HL-60/S4 treated with retinoic acid at 250 ng/mL for 4 days and 3 days (cell line): ENCODE data around the gene ZNF564.

Experiments used
- in situ Hi-C: fragments of 300-500 bp; cut with MboI; formaldehyde crosslinking; loops from 2 replicates; pipeline ENCODE4 v1.7.0; 2022; ENCODE audit warnings: low sequenced_read_pairs

ZNF564 gene

DNA sequence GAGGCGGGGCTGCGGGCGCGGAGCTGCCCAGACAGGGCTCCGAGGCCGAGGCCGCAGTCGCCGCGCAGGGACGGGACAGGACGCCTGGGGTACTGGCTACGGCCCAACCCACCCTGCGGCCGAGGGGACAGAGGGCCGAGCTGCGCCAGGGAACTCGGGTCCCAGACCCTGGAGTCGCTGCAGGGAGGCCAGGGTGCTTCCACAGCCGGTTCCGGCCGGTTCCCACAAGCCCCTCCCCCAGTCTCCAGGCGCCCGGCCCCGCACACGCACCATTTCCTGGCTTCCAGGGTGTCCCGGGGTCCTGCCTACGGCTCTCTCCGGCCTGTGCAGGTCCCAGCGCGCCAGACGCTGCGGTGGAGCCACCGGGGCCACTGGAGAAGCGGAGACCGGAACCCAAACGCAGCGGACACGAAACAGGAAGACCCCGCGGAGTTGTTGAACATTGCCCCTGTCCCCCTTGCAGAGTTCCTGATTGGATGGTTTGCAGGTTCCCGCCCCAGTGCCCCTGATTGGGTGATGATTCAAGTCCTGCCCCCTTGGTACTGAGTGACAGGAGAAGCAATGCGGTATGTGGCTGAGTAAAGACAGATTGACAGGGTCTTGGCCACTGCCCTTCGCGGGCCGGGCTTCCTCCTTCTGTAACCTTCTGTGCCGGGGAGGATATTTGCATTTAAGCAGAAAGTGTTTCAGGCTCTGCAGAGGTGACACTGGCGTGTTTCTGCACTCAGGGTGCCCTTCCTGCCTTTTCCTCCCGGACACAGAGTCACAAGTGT, at the start of gene ZNF564:
Gene ZNF564, minus strand, starts transcription at position 423 of the 773 bp plus-strand sequence. Its CDS starts 150 bp downstream, at position 273.
- in situ Hi-C loops: loop anchor here (25.0 kb wide), 1 partner anchor 111 kb away; the partner anchor contains the start of genes MAN2B1 and WDR83

DNA sequence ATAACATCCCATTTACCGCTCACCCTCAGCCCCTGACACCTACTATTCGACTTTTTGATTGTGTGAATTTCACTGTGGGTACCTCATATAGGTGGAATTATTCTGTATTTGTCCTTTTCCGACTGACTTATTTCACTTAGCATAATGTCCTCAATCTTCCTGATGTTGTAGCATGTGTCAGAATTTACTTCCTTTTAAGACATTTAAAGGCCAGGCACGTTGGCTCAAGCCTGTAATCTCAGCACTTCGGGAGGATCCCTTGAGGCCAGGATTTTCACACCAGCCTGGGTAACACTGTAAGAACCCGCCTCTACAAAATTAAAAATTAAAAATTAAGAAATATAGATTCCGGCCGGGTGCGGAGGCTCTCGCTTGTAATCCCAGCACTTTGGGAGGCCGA, 46.3 kb upstream of the ZNF564 start:
- in situ Hi-C loops: no loop called here

DNA sequence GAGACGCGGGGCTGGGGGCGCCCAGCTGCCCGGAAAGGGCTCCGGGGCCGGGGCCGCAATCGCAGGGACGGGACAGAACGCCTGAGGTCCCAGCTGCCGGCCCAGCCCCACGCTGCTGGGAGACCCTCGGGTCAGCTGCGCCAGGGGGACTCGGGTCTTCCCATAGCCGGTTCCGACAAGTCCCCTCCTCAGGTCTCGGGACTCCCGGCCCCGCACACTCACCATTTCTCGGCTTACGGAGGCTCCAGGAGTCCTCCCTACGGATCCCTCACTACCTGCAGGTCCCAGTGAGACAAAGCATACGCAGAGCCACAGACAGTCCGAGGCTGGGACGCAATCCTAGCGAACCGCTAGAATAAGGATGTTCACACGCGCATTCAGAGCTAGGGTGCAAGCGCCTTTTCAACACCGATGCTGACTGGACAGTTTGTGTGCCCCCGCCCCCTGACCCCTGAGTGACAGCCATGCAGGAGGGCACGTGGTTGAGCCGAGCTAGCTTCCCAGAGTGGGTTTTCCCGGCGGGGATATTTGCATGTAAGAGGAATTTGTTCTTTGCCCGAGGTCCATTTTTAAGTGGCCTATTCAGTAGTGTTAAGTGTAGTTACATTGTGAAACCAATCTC, 45.8 kb upstream of the ZNF564 start:
- in situ Hi-C loops: no loop called here

DNA sequence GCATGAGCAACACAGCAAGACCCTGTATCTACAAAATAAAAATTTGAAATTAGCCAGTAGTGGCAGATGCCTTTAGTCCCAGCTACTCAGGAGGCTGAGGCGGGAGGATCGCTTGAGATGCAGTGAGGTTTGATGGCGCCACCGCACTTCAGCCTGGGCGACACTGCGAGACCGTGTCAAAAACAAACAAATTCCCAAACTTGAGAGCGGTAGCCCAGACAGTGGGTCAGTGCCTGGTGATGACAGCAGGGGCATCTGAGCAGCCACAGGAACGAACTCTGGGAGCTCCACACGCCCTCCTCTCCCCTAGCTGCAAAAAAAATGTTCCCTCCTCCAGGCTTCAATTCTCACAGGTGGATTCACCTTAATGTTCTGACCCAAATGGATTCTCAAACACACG, 45.2 kb upstream of the ZNF564 start:
- in situ Hi-C loops: no loop called here

- in situ Hi-C loops: no loop called here
These were observed 29.8 kb upstream of the ZNF564 start for GRCh38 chr19:12581100-12581499.

DNA sequence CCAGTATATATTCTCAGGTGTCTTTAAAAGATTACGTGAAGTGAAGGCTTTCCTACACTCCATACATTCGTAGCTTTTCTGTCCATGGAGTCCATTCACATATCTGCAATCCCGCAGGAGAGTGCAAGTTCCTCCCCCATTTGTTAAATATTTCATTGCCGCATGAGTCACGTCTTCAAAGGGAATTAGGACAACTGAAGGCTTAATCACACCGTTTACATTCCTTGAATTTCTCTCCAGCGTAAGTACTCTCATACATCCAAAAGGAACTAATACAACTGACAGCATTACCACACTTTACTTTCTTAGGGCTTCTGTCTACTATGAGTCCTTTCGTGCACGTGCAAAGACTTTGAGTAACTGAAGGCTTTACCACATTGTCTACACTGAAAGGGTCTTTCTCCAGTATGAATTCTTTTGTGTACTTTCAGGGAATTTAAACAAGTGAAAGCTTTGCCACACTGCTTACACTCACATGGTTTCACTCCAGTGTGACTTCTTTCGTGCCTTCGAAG, 29.0 kb upstream of the ZNF564 start:
- in situ Hi-C loops: no loop called here

DNA sequence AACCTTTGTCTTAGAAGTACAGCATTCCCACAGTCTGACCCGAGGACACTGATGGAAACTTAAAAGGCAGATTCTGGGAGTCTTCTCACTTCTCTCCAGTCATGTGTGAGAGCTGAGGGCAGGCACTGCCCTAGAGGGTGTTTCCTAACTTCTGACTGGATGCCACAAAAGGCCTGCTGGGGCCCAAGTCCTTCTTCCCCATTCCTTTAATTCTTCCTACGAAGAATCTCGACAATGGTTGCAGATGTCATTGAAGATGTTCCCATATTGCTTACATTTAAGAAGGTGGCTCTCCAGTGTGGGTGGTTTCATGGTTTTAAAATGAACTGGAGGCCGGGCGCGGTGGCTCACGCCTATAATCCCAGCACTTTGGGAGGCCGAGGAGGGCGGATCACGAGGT, 27.4 kb upstream of the ZNF564 start:
- in situ Hi-C loops: no loop called here

DNA sequence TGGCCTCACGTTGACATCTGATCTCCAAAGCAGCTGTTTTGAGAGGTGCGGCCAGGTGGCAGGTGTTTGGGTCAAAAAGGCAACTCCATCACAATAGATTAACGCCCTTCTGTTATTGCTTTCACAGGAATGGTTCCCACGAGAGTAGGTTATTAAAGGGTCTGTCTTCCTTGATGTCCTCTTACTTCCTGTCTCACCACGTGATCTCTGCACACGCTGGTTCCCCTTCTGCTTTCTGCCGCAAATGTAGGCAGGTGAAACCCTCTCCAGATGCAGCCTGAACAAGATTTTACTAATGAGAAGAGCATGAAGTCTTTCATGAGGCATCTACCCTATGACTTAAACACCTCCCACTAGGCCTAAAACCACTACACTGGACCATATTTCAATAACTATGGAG, 22.8 kb upstream of the ZNF564 start:
- in situ Hi-C loops: loop anchor here (25.0 kb wide), 1 partner anchor 88 kb away; the partner anchor contains the start of genes MAN2B1 and WDR83

- in situ Hi-C loops: loop anchor here (25.0 kb wide), 1 partner anchor 94 kb away; the partner anchor contains the start of genes MAN2B1 and WDR83
These were observed 16.7 kb upstream of the ZNF564 start for GRCh38 chr19:12567951-12568350.

DNA sequence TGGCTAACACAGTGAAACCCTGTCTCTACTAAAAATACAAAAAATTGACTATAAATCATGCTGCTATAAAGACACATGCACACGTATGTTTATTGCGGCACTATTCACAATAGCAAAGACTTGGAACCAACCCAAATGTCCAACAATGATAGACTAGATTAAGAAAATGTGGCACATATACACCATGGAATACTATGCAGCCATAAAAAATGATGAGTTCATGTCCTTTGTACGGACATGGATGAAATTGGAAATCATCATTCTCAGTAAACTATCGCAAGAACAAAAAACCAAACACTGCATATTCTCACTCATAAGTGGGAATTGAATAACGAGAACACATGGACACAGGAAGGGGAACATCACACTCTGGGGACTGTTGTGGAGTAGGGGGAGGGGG, 15.1 kb upstream of the ZNF564 start:
- in situ Hi-C loops: loop anchor here (25.0 kb wide), 1 partner anchor 96 kb away; the partner anchor contains the start of genes MAN2B1 and WDR83

GRCh38 chr19:12564016-12564664, 12.9 kb upstream of the ZNF564 start:
- in situ Hi-C loops: loop anchor here (25.0 kb wide), 1 partner anchor 98 kb away; the partner anchor contains the start of genes MAN2B1 and WDR83

GRCh38 chr19:12555456-12555930, 4.2 kb upstream of the ZNF564 start:
- in situ Hi-C loops: loop anchor here (25.0 kb wide), 1 partner anchor 107 kb away; the partner anchor contains the start of genes MAN2B1 and WDR83

DNA sequence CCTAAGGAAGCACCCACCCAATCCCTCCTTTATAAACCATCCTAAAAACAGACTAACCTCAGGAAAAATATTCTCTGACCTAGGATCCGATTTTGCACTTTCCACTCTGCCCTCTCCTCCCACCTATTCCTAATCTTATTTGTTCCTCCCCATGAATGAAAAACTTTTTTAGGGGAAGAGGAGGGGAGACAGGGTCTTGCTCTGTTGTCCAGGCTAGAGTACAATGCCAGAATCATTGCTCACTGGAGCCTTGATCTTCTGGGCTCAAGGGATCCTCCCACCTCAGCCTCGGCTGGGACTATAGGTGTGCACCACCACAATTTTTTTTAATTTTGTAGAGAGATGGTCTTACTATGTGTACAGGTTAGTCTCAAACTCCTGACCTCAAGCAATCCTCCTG, 4.4 kb downstream of the ZNF564 start:
- in situ Hi-C loops: no loop called here

DNA sequence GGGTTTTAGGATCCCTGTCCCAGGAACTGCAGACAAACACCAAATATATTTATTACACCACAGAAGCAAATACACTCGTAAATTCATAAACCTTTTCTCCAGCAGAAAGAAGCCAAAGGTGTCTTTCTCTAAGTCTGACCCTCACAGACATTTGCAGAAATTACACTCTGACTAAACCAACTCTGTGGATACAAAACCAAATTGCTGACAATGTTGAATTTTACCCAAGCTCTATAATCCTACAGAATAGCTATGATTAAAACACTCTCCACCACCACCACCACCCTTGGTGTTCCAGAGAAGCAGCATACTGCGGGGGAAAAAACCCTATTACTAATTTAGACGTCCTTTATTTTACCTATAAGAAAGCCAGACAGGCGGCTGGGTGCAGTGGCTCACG, 5.2 kb downstream of the ZNF564 start:
- in situ Hi-C loops: no loop called here

DNA sequence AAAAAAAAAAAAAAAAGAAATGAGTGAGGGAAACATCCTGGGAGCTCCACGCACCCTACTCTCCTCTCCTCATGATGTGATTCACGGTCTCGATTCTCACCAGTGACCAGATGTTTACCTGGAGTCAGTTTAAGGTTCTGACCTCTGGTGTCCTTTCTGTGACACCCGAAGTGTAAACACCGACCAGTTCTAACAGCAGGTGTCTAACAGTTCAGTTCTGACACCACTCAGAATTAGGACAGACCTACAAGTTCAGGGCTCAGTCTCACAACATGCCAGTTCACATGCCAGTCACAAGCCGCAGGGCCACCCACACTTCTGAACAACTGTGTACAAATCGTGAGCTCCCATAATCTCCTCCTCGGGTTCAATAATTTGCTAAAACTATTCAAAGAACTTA, 6.0 kb downstream of the ZNF564 start:
- in situ Hi-C loops: no loop called here

GRCh38 chr19:12544401-12544876, 6.8 kb downstream of the ZNF564 start:
- in situ Hi-C loops: no loop called here

DNA sequence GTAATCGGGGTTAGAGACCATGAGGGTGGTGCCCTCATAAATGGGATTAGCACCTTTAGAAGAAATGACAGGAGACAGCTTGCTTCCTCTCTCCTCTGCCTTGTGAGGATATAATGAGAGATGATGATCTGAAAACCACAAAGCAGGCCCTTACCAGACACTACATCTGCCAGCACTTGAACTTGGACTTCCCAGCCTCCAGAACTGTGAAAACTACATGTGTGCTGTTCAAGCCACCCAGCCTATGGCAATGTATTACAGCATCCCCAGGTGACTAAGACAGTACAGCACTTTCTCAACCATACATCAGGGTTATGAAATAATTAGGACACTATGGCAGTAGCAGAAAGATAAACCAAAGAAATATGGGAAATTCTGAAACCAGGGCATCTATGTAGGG, 7.4 kb downstream of the ZNF564 start:
- in situ Hi-C loops: no loop called here

DNA sequence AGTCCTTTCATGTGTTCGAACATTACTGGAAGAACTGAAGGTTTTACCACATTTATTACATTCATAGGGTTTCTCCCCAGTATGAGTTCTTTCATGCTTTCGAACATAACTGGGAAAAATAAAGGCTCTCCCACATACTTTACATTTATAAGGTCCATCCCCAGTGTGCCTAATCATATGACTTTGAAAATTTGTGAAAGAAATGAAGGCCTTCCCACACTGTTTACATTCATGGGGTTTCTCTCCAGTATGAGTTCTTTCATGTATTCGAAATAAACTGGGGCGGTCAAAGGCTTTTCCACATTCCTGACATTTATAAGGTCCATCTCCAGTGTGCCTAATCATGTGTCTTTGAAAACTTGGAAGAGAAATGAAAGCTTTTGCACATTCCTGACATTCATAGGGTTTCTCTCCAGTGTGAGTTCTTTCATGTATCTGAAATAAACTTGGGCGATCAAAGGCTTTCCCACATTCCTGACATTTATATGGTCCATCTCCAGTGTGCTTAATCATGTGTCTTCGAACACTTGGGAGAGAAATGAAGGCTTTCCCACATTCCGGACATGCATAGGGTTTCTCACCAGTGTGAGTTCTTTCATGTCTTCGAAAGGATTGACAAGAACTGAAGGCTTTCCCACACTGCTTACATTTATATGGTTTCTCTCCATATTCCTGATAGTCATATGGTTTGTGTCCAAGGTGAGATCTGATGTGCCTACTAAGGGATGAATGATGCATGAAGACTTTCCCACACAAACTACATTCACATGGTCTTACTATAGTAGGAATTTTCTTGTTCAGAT, 24.0 kb downstream of the ZNF564 start:
- in situ Hi-C loops: no loop called here

DNA sequence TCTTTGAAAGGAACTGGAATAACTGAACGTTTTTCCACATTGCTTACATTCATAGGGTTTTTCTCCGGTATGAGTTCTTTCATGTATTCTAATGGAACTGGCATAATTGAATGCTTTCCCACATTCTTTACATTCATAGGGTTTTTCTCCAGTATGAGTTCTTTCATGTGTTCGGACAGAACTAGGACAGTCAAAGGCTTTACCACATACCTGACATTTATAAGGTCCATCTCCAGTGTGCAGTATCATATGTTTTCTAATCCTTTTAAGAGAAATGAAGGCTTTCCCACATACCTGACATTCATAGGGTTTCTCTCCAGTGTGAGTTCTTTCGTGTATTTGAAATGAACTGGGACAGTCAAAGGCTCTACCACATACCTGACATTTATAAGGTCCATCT, 24.7 kb downstream of the ZNF564 start:
- in situ Hi-C loops: no loop called here

- in situ Hi-C loops: no loop called here
These were observed 29.3 kb downstream of the ZNF564 start for GRCh38 chr19:12521996-12522395.
